Lower leg skin (tissue), 4 donors: Measurements from ENCODE around the gene CXCL12. TPM values are rescaled to one million over a fixed set of nuclear protein-coding genes. Genes with fewer than 3 reads are reported as not detected.

Experiments
- DNase-seq, 2 donors: peaks; one replicate each; pipeline ENCODE4 v3.0.0-alpha.2; 2019; ENCODE audit warnings: low spot score in 2 of 2
- H3K4me3 ChIP-seq: fragments of 200-600 bp; sonication (generic); 2 replicates; pipeline ENCODE4 v1.5.1; 2017; ENCODE audit warnings: mild to moderate bottlenecking, low read depth; ENCODE audit not compliant: poor library complexity, severe bottlenecking
- POLR2A ChIP-seq, 2 donors: fragments of 450-650 bp; IDR thresholded peaks; one replicate each; pipeline ENCODE4 v1.6.1; 2016 to 2017; ENCODE audit warnings: antibody characterized with exemption in 2 of 2, mild to moderate bottlenecking in 1 of 2, moderate library complexity in 1 of 2
- WGBS, 2 donors: methylation state at CpG; one replicate each; pipeline ENCODE4 v1.1.5; 2018; 5-methylcytosine and 5-hydroxymethylcytosine counted together
- intact Hi-C: fragments of 100-400 bp; cut with DNase I; formaldehyde crosslinking; loops from one replicate; pipeline ENCODE4 v1.15.0; 2023; ENCODE audit warnings: low total_unique reads
- total RNA-seq, 4 donors: library from RNA; depleted of rRNA; stranded (reverse); fragments of >200 nt; gene quantifications; one replicate each; pipeline ENCODE4 v1.1.0, GENCODE V29; 2016
- TF ChIP-seq, protein P1 (sequence below), 3 donors: fragments of 450-650 bp; IDR thresholded peaks; one replicate each; pipeline ENCODE4 v1.5.1; 2016; ENCODE audit warnings: antibody characterized with exemption in 3 of 3, mild to moderate bottlenecking in 3 of 3, moderate library complexity in 2 of 3

Gene CXCL12
- total RNA-seq, 4 donors from 2014 or later, result 4.9 to 36.2 (median 21.1) TPM

DNA sequence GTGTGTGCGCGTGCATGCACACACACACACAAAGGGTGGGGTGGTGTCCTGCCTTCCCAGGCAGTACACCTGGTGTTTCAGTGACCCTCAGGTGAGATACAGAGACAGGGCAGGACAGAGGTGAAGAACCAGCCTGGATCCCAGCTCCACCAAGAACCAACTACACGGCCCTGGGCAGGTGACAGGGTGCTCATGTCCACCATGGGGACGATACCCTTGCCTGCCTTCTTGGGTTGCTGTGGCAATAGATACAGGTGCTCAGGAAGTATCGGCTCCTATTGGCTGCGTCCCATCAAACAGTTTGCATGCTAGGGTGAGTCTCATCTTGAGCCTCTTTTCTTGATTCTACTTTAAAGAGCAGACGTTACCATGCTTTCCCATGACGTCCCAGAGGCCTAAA, 33.7 kb upstream of the CXCL12 start:
- intact Hi-C loops, result no loop called here
- DNase-seq, result peak in 1 of 2 donors; percentile 70
- TF ChIP-seq, protein P1, sequence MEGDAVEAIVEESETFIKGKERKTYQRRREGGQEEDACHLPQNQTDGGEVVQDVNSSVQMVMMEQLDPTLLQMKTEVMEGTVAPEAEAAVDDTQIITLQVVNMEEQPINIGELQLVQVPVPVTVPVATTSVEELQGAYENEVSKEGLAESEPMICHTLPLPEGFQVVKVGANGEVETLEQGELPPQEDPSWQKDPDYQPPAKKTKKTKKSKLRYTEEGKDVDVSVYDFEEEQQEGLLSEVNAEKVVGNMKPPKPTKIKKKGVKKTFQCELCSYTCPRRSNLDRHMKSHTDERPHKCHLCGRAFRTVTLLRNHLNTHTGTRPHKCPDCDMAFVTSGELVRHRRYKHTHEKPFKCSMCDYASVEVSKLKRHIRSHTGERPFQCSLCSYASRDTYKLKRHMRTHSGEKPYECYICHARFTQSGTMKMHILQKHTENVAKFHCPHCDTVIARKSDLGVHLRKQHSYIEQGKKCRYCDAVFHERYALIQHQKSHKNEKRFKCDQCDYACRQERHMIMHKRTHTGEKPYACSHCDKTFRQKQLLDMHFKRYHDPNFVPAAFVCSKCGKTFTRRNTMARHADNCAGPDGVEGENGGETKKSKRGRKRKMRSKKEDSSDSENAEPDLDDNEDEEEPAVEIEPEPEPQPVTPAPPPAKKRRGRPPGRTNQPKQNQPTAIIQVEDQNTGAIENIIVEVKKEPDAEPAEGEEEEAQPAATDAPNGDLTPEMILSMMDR (IDR thresholded peaks at IDR 0.05), result no peak
- TF ChIP-seq POLR2A (IDR thresholded peaks at IDR 0.05), result no peak
- H3K4me3 ChIP-seq, result no peak overlapping the region
- 94% methylated on average over 8 of the region's 8 CpGs for WGBS, 2 donors

DNA sequence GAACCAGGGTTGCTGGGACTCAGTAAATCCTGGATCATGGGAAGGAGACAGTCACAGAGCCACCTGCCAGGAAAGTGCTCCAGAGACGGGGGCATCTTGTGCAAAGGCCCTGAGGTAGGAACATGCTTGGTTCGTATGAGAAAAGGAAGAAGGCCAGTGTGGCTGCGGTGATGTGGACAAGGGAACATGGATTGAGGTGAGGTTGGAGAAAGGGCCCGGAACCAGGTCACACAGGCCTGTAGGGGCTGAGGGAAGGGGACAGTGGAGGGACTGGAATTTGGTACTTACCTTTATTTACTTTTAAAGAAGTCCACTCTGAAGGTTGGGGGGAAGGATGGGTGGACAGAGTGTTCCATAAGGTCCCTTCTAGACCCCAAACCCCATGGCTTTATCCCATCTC, 32.9 kb upstream of the CXCL12 start:
- TF ChIP-seq POLR2A (IDR thresholded peaks at IDR 0.05), result no peak
- TF ChIP-seq, protein P1 (IDR thresholded peaks at IDR 0.05), result no peak
- 91 to 98% methylated on average over 4 of the region's 4 CpGs for WGBS, 2 donors
- peak in 1 of 2 donors; percentile 63 for DNase-seq
- intact Hi-C loops, result no loop called here
- H3K4me3 ChIP-seq, result no peak overlapping the region

DNA sequence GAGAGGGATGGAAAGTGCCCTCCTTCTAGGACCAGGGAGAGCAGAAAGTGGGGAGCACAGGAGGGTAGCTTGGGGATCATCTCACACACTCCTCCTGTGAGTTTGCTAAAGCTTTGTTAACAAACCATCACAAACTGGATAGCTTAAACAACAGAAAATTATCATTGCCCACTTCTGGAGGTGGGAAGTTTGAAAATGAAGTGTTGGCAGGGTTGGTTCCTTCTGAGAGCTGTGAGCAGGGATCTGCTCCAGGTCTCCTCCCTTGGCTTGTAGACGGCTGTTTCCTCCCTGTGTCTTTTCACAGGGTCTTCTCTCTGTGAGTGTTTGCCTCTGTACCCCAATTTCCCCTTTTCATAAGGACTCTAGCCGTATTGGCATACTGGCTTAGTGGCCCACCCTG, 32.0 kb upstream of the CXCL12 start:
- TF ChIP-seq POLR2A (IDR thresholded peaks at IDR 0.05), result no peak
- TF ChIP-seq, protein P1 (IDR thresholded peaks at IDR 0.05), result no peak
- no peak overlapping the region for H3K4me3 ChIP-seq
- intact Hi-C loops, result no loop called here
- DNase-seq, result no peak
- 39 to 52% methylated on average over 2 of the region's 2 CpGs for WGBS, 2 donors

DNA sequence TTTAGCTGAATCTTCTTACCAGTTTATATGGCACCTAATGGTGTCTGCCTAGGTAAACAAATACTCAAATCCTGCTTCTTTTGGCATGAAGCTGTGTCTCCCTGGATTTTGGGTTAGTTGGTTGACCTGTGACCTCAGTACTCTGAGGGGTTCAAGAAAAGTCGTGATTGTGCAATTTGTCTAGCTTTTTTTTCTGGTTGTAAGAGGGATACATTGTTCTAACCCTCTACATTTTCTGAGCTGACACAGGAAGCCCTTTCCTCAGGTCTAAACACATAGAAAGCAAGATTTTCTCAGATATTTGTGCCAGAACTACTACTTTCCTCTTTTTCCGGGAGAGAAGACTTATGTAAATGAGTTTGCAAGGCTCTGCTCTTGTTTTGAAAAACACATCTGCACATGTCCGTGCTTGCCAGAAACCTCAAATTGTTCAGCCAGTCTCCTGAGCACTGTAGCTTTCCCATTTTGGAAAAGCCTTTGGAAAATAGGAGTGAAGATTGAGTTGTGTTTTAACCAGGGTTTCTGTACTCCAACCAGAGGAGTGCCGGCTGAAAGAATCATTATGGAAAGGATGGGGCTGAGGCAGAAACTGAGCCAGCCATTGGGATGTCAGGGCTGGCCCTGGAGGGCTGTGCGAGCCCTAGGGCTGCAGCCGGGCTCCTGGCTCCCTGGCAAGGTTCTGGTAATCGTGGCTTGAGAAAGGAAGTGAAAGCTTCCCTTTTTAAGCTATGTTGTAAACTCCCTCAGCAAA, 31.3 kb upstream of the CXCL12 start:
- intact Hi-C loops, result no loop called here
- 13 to 16% methylated on average over 7 of the region's 7 CpGs for WGBS, 2 donors
- no peak for TF ChIP-seq POLR2A (IDR thresholded peaks at IDR 0.05)
- TF ChIP-seq, protein P1 (IDR thresholded peaks at IDR 0.05), result no peak
- DNase-seq, result peak in 1 of 2 donors; percentile 74
- H3K4me3 ChIP-seq, result no peak overlapping the region

DNA sequence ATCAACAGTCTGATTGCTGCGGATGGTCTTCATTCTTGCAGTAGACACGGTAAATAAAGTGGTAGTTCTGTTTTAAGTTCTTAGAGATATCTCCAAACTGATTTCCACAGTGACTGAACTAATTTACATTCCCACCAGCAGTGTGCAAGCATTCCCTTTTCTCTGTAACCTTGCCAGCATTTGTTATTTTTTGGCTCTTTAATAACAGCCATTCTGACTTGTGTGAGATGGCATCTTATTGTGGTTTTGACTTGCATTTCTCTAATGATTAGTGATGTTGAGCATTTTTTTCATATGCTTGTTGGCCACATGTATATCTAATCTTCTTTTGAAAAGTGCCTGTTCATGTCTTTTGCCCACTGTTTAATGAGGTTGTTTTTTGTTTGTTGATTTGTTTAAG, 30.2 kb upstream of the CXCL12 start:
- WGBS, 2 donors, result 90% methylated on average over 2 of the region's 2 CpGs
- intact Hi-C loops, result no loop called here
- TF ChIP-seq, protein P1 (IDR thresholded peaks at IDR 0.05), result no peak
- no peak for TF ChIP-seq POLR2A (IDR thresholded peaks at IDR 0.05)
- no peak for DNase-seq
- H3K4me3 ChIP-seq, result no peak overlapping the region

DNA sequence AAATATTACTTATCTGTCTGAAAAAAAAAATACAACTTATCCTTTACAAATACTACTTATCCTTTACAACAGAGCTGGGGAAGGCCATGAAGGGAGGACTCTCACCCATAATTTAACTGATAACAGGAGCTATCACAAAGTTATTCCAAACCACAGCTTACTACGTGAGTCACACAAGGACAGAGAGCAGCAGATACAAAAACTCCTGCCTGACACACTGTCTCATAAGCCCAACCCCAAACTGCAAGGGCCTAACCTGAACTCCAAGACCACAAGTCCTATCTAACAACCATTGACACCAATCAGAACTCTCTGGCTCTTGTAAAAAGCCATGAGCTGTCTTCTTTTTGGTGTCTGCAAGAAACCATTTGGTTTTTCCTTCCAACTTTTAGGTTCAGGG, 28.5 kb upstream of the CXCL12 start:
- no peak overlapping the region for H3K4me3 ChIP-seq
- intact Hi-C loops, result no loop called here
- no peak for DNase-seq
- TF ChIP-seq, protein P1 (IDR thresholded peaks at IDR 0.05), result no peak
- no peak for TF ChIP-seq POLR2A (IDR thresholded peaks at IDR 0.05)
- 71 to 92% methylated on average over 1 of the region's 1 CpG for WGBS, 2 donors
